Measurements from ENCODE around the gene CYP17A1.
"Not testable (repeated sequence)": the region's sequence is repeated elsewhere in the genome, so short reads cannot be mapped to it uniquely, and the experiment has no call there.

The CYP17A1 gene

GRCh38 chr10:102838276-102838927 is 1.2 kb upstream of the CYP17A1 start:
- not testable (repeated sequence) for DNase-seq (ENCODE audit: low read depth in 2 of 2)

DNA sequence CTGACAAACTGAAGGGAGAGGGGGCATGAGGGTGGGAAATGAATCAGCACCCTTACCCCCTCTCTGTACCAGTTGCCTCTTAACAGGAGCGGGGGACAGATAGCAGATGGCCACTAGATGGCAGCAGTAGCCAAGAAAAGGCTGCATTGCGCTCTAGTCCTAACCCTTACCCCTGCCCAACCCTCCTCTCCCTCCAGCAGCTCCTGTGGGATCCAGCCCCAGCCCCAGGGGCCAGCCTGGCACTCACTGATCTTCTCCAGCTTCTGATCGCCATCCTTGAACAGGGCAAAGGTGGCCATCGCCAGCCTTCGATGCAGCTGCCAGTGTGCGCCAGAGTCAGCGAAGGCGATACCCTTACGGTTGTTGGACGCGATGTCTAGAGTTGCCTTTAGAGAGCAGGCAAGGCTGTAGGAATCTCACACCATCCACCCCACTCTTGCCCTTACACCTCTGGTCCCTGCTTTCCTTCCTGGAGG is 2.2 kb downstream of the CYP17A1 start:
- DNase-seq (ENCODE audit: low read depth in 2 of 2): peak; percentile 50 to 55

DNA sequence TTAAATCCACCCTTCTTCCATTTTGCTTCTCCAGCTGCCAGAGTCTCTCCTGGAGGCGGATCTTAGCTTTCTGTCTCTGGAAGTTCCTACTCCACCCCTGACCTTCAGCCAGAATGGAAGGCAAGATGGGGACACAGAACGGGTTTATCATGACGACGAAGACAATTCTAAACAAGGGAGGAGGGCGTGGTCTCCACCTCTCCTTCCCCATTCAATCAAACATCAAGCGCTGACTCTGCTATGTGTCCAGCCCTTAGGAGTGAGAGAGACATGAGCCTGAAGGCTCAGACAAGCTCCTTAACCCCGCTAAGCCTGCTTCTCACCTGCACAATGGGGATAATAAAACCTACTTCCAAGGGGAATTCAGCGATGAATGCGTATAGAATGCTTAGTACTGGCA is 3.1 kb downstream of the CYP17A1 start:
- DNase-seq (ENCODE audit: low read depth in 2 of 2): no peak

DNA sequence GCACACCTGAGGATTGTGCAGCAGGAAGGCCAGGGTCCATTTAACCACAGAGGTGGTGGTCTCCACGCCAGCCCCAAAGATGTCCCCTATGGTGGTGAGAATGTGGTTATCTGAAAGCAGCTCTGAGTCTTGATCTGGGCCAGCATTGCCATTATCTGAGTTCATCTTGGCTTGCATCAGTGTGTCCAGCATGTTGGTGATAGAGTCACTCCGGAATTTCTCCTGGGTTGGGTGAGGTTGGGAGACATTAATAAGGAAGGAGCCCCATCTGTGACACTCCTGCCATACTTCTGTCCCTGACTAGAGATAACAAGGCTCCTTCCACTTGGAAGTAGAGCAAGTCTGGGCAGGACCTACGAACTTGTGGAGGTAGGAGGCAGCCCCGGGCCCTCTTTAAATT is 4.2 kb downstream of the CYP17A1 start:
- DNase-seq (ENCODE audit: low read depth in 2 of 2): no peak

- no peak for DNase-seq (ENCODE audit: low read depth in 2 of 2)
These were observed 5.0 kb downstream of the CYP17A1 start for GRCh38 chr10:102832248-102832647.

GRCh38 chr10:102831322-102832071 is 5.7 kb downstream of the CYP17A1 start:
- no peak for DNase-seq (ENCODE audit: low read depth in 2 of 2)

- no peak for DNase-seq (ENCODE audit: low read depth in 2 of 2)
These were observed 9.6 kb downstream of the CYP17A1 start for GRCh38 chr10:102827597-102827975.

- DNase-seq (ENCODE audit: low read depth in 2 of 2): no peak
These were observed 10.9 kb downstream of the CYP17A1 start for GRCh38 chr10:102826148-102826796.

- no peak for DNase-seq (ENCODE audit: low read depth in 2 of 2)
These were observed 12.5 kb downstream of the CYP17A1 start for GRCh38 chr10:102824664-102825063.

DNA sequence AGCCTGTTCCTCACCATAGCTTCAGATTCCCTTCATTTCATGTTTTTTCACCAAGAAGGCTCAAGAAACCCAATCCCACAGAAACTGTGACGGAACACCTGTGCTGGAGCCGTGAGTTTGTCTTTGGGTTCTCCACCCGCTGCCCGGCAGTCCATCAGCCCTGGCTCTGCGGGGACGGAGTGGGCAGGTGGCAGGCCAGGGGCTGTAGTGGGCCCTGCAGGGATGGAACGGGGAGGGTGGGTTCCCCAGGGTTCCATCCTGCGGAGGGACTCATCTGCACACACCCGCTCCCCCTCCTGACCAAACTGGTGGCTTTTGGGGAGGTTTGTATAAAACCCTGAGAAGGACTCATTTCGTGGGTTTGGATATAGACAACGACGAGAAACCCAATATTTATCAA is 15.0 kb downstream of the CYP17A1 start:
- no peak for DNase-seq (ENCODE audit: low read depth in 2 of 2)

- not testable (repeated sequence) for DNase-seq (ENCODE audit: low read depth in 2 of 2)
These were observed 17.2 kb downstream of the CYP17A1 start for GRCh38 chr10:102820008-102820407.

DNA sequence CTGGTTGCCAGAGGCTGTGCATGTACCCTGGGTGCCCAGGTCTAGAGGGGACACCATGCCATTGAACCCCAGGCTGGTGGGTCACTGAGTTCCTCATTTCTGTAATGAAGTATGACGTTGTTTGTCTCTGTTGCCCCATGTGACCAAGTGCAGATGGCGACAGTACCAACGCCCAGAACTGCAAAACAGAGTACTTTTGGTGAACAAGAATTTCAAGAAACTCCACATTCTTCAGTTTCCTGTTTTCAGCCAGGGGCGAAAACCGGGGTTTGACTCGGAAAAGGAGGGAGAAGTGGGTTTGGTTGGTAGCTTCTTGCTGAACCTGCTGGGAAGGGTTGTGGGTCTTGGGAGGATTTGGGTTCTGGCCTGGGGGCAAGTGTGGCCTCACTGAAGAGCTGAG is 18.2 kb downstream of the CYP17A1 start:
- no peak for DNase-seq (ENCODE audit: low read depth in 2 of 2)

DNA sequence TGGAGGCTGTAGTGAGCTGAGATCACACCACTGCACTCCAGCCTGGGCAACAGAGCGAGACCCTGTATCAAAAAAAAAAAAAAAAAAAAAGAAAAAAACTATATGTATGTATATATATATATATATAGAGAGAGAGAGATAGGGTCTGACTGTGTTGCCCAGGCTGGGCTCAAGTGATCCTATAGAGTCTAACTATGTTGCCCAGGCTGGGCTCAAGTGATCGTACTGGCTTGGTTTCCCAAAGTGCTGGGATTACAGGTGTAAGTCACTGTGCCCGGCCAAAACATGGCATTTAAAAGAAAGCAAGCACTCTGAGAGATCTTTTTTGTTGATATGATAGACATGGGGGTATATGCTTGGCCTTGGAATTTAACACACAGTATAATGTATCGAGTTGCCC is 20.0 kb downstream of the CYP17A1 start:
- DNase-seq (ENCODE audit: low read depth in 2 of 2): no peak

DNA sequence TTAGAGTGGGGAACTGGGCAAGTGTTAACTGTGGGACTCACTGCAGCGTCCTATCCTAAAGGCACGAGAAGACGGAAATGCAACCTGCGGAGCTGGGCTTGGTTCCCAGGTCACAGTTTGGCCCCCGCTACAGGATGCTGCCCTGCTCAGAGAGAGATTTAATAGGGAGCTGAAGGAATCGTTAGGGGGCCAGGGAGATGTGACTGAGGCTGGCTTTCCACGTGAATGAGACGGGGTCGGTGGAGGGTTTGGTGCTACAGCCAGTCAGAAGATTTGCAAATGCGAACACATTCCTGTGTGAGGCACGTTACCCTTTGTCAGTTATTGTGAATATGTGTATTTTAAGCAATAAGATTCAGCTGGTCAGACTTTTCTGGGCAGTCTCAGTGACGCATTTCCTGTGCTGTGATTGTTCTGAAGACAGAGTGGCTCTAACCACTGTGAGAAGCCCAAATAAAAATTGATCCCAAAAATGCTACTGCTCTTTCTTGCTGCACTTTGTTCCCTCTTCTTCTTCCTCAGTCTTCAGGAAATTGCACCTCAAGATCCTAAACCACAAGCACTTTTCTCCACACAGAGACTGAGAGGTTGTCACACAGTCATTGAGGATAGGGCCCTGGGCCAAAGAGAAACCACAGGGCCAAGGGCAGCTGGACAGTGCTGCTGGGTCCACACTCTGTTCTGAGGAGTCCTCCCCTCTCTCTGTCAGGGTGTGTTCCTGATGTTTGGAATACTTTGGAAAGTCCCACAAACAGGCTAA is 21.2 kb downstream of the CYP17A1 start:
- no peak for DNase-seq (ENCODE audit: low read depth in 2 of 2)

- no peak for DNase-seq (ENCODE audit: low read depth in 2 of 2)
These were observed 22.1 kb downstream of the CYP17A1 start for GRCh38 chr10:102814873-102815661.

DNA sequence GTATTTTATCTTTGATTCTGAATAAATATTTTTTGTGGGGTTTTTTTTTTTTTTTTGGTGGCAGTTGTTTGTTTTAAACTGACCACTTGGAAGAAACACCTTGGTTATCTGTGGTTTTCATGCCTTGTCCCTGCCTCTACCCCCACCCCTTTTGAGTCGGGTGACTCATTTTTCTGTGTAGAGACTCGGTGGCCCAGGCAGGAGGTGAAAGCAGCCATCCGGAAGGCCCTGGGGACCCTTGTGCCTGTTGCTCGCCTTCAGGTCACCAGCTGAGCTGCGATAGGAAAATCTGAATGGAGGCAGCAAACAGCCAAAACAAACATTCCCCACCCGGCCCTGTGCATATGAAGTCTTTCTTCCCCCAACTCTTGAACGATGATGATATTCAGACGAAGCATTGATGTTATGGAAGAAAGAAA is 22.8 kb downstream of the CYP17A1 start:
- DNase-seq (ENCODE audit: low read depth in 2 of 2): no peak

DNA sequence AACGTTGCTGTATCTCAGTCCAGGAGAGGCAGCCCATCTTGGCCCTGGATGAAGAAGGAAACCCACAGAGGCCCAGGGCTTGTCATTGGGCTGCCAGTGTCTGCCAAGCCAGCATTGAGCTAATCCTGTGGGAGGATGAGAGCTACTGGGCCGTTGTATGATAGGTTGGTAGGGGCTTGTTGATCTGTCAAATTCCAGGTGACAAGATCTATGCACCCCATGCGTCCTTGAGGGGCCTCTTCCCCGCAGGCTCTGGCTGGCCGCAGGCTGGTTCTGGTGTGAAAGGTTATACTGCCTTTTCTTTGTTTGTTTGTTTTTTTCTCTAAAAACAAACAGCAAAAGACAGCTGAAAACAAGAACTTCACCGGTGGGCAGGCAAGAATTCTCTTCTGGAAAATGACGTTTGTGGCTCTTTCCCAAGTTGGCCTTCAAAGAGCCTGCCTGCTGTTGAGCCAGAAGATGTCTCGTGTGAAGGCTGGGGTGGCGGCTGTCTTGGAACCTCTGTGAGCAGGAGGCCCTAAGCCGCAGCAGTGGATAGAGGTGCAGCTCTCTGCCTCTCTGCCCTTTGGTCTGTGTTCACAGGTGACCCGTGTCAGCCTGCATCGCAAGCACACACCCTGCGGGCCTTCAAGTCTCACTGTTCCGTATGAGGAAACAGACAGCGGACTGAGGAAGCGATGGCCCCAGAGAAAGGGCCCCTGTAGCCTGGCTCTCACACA is 23.3 kb downstream of the CYP17A1 start:
- DNase-seq (ENCODE audit: low read depth in 2 of 2): no peak

- DNase-seq (ENCODE audit: low read depth in 2 of 2): no peak
These were observed 24.1 kb downstream of the CYP17A1 start for GRCh38 chr10:102813017-102813541.

DNA sequence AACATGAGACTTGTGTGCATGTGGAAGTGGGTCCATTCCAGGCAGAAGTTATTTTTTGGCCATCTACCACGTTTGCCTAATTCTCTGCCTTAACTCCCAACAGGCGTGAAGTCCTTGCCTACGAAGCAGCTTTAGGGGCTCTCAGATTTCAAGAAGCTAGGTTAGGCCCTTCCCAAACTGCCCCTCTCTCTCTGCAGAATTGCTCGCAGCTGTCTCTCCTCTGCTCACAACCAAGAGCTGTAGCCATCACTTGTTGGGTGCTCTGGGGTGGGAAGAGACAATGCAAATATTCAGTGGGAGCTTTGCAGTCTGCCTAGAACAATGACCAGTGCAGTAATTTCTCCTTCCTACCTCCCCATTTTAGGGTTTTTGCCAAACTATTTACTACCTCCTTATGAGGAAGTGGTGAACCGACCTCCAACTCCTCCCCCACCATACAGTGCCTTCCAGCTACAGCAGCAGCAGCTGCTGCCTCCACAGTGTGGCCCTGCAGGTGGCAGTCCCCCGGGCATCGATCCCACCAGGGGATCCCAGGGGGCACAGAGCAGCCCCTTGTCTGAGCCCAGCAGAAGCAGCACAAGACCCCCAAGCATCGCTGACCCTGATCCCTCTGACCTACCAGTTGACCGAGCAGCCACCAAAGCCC is 24.9 kb downstream of the CYP17A1 start:
- DNase-seq (ENCODE audit: low read depth in 2 of 2): no peak

DNA sequence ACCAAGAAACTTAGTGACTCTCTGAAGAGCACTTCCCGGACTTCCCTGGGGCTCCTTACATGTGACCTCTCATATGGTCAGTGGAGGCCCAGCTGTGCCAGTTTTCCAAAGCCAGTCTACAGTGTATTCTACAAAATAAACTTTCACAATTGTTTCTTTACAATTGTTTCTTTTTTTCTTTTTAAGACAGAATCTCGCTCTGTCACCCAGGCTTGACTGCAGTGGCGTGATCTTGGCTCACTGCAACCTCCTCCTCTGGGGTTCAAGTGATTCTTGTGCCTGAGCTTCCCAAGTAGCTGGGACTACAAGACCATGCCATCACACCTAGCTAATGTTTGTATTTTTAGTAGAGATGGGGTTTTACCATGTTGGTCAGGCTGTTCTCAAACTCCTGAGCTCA is 25.9 kb downstream of the CYP17A1 start:
- no peak for DNase-seq (ENCODE audit: low read depth in 2 of 2)
